ENCODE results near the gene TPST2.

GRCh38 chr22:26527574-26528465, 62.1 kb downstream of the TPST2 start:
- TF ChIP-seq, protein P1, sequence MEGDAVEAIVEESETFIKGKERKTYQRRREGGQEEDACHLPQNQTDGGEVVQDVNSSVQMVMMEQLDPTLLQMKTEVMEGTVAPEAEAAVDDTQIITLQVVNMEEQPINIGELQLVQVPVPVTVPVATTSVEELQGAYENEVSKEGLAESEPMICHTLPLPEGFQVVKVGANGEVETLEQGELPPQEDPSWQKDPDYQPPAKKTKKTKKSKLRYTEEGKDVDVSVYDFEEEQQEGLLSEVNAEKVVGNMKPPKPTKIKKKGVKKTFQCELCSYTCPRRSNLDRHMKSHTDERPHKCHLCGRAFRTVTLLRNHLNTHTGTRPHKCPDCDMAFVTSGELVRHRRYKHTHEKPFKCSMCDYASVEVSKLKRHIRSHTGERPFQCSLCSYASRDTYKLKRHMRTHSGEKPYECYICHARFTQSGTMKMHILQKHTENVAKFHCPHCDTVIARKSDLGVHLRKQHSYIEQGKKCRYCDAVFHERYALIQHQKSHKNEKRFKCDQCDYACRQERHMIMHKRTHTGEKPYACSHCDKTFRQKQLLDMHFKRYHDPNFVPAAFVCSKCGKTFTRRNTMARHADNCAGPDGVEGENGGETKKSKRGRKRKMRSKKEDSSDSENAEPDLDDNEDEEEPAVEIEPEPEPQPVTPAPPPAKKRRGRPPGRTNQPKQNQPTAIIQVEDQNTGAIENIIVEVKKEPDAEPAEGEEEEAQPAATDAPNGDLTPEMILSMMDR (IDR thresholded peaks at IDR 0.05; ENCODE audit: extremely low read depth in 1 of 2, insufficient read depth in 1 of 2, low read depth in 1 of 2, low read length in 2 of 2) = no peak
- TF ChIP-seq EZH2 (IDR thresholded peaks at IDR 0.05; ENCODE audit: borderline replicate concordance, low read depth, low read length, severe bottlenecking) (no peak), FOS (IDR thresholded peaks at IDR 0.05; ENCODE audit: borderline replicate concordance, insufficient read depth, low read length) (no peak), JUN (IDR thresholded peaks at IDR 0.05; ENCODE audit: borderline replicate concordance, insufficient read depth, insufficient read length, low read depth) (no peak), POLR2A (IDR thresholded peaks at IDR 0.05; ENCODE audit: low read depth, low read length) (no peak), POLR2AphosphoS5 (IDR thresholded peaks at IDR 0.05; ENCODE audit: insufficient read depth, low read depth, low read length) (no peak), GATA2 (IDR thresholded peaks at IDR 0.05; ENCODE audit: insufficient read depth, insufficient read length, low read depth, low read length) (no peak)
- TF ChIP-seq, protein P2, sequence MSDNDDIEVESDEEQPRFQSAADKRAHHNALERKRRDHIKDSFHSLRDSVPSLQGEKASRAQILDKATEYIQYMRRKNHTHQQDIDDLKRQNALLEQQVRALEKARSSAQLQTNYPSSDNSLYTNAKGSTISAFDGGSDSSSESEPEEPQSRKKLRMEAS (IDR thresholded peaks at IDR 0.05; ENCODE audit: insufficient read depth, insufficient read length) = no peak
